SK-N-MC (cell line): ENCODE results near the gene ITGB5.
"Not testable (repeated sequence)": the region's sequence is repeated elsewhere in the genome, so short reads cannot be mapped to it uniquely, and the experiment has no call there.

Experiments
- DNase-seq: peaks from one replicate; pipeline ENCODE4 v3.0.0-alpha.2; 2011; ENCODE audit warnings: low read depth, low spot score
- H3K27ac ChIP-seq: fragments of 200-600 bp; sonication (generic); 2 replicates; pipeline ENCODE4 v1.5.1; 2016; ENCODE audit warnings: mixed run types
- H3K36me3 ChIP-seq: fragments of 200-600 bp; sonication (generic); 2 replicates; pipeline ENCODE4 v1.6.1; 2017; ENCODE audit warnings: antibody characterized with exemption, low read length, mixed read lengths; ENCODE audit not compliant: insufficient read depth
- H3K4me3 ChIP-seq: fragments of 200-600 bp; sonication (generic); 2 replicates; pipeline ENCODE4 v1.5.1; 2016
- H3K9ac ChIP-seq: fragments of 200-600 bp; sonication (generic); 2 replicates; pipeline ENCODE4 v1.8.0; 2017; ENCODE audit warnings: mixed run types, mixed read lengths; ENCODE audit not compliant: insufficient read length
- H3K9me3 ChIP-seq: fragments of 200-600 bp; sonication (generic); 2 replicates; pipeline ENCODE4 v1.6.1; 2017; ENCODE audit warnings: low read depth, mild to moderate bottlenecking, antibody characterized with exemption, low read length, moderate library complexity, mixed read lengths
- EZH2 ChIP-seq: fragments of 200-600 bp; sonication (generic); IDR thresholded peaks from one replicate; pipeline ENCODE4 v1.6.1; 2017; ENCODE audit warnings: antibody characterized with exemption
- FOXP2 ChIP-seq: optimal IDR thresholded peaks from 2 replicates; pipeline ENCODE3; 2011; ENCODE audit warnings: mild to moderate bottlenecking, moderate library complexity; ENCODE audit not compliant: insufficient read depth; ENCODE audit errors: extremely low read length, control extremely low read depth
- POLR2AphosphoS5 ChIP-seq: IDR thresholded peaks from 2 replicates; pipeline ENCODE4 v1.6.1; 2012; ENCODE audit warnings: mild to moderate bottlenecking, low read depth, low read length, borderline replicate concordance

The ITGB5 gene

GRCh38 chr3:124751501-124751900, 135.7 kb downstream of the ITGB5 start:
- no peaks in the 10 kb centered on the region for H3K9me3 ChIP-seq
- H3K9ac ChIP-seq: no peak overlapping the region
- peaks cover 7% of the 10 kb centered on the region for H3K36me3 ChIP-seq
- H3K4me3 ChIP-seq: no peak overlapping the region
- H3K27ac ChIP-seq: no peak overlapping the region
- no peak for DNase-seq
- TF ChIP-seq FOXP2: no peak
- no peak for TF ChIP-seq POLR2AphosphoS5
- no peak for TF ChIP-seq EZH2

- not testable (repeated sequence) for H3K9me3 ChIP-seq, H3K4me3 ChIP-seq, H3K27ac ChIP-seq, DNase-seq, H3K9ac ChIP-seq
- H3K36me3 ChIP-seq: peaks cover 23% of the 10 kb centered on the region
These were observed 137.3 kb downstream of the ITGB5 start for GRCh38 chr3:124749877-124750276.

- no peak overlapping the region for H3K9ac ChIP-seq
- peak overlapping the region; percentile 78 for H3K27ac ChIP-seq
These were observed 138.5 kb downstream of the ITGB5 start for GRCh38 chr3:124748560-124749198.

GRCh38 chr3:124747111-124747981, 139.8 kb downstream of the ITGB5 start:
- peak overlapping the region; percentile 65 for H3K27ac ChIP-seq
- H3K4me3 ChIP-seq: no peak overlapping the region
- peaks cover 44% of the 10 kb centered on the region for H3K36me3 ChIP-seq
- TF ChIP-seq EZH2 (no peak), POLR2AphosphoS5 (peak; percentile 66)
- H3K9ac ChIP-seq: no peak overlapping the region
- DNase-seq: no peak
- H3K9me3 ChIP-seq: no peaks in the 10 kb centered on the region

More at GRCh38 chr3:124748560-124749198, 138.5 kb downstream of the ITGB5 start:
- Histone ChIP-seq H3K4me3 (no peak overlapping the region), H3K36me3 (peaks cover 35% of the 10 kb centered on the region), H3K9me3 (no peaks in the 10 kb centered on the region)
- no peak for DNase-seq
- TF ChIP-seq POLR2AphosphoS5 (peak; percentile 55; the same call in 1 of the 2 replicates), FOXP2 (no peak)

GRCh38 chr3:124745756-124746155, 141.4 kb downstream of the ITGB5 start:
- H3K9me3 ChIP-seq: no peaks in the 10 kb centered on the region
- no peak for DNase-seq
- no peak overlapping the region for H3K4me3 ChIP-seq
- H3K9ac ChIP-seq: no peak overlapping the region
- TF ChIP-seq FOXP2: no peak
- no peak for TF ChIP-seq POLR2AphosphoS5
- TF ChIP-seq EZH2: no peak
- H3K36me3 ChIP-seq: peaks cover 60% of the 10 kb centered on the region
- peak overlapping the region; percentile 72 for H3K27ac ChIP-seq

- no peak for TF ChIP-seq EZH2
- TF ChIP-seq POLR2AphosphoS5: no peak
- no peak for TF ChIP-seq FOXP2
- peaks cover 94% of the 10 kb centered on the region for H3K36me3 ChIP-seq
- no peak overlapping the region for H3K9ac ChIP-seq
- H3K4me3 ChIP-seq: no peak overlapping the region
- no peak overlapping the region for H3K27ac ChIP-seq
- no peak for DNase-seq
- H3K9me3 ChIP-seq: no peaks in the 10 kb centered on the region
These were observed 146.1 kb downstream of the ITGB5 start for GRCh38 chr3:124741027-124741426.

GRCh38 chr3:124731760-124732159, 155.4 kb downstream of the ITGB5 start:
- Histone ChIP-seq H3K4me3 (peak overlapping the region; percentile 93), H3K9me3 (no peaks in the 10 kb centered on the region), H3K9ac (peak overlapping the region; percentile 13), H3K27ac (no peak overlapping the region), H3K36me3 (peaks cover 50% of the 10 kb centered on the region)
- no peak for DNase-seq
- TF ChIP-seq POLR2AphosphoS5 (no peak), EZH2 (no peak), FOXP2 (no peak)

GRCh38 chr3:124730941-124731297, 156.2 kb downstream of the ITGB5 start:
- Histone ChIP-seq H3K9me3 (no peaks in the 10 kb centered on the region), H3K4me3 (peak overlapping the region; percentile 93), H3K9ac (peak overlapping the region; percentile 99), H3K27ac (peak overlapping the region; percentile 76; the same call in 1 of the 2 replicates), H3K36me3 (peaks cover 41% of the 10 kb centered on the region)
- DNase-seq: no peak
- no peak for TF ChIP-seq EZH2
- TF ChIP-seq FOXP2: no peak
- TF ChIP-seq POLR2AphosphoS5: no peak
